Stimulated activated memory B cell treated with anti-CD40 and anti-IgM and Interleukin-4, amounts not matched to agents 10 μg/mL and 1 μg/mL and 100 μg/mL, for 72 hours (primary cell): Measurements from ENCODE around the gene PPFIA4.
"Not testable (repeated sequence)": the region's sequence is repeated elsewhere in the genome, so short reads cannot be mapped to it uniquely, and the experiment has no call there.

Experiments used
- ATAC-seq: fragments of 150-1000 bp; cut with Tn5 transposase; 2 replicates; pipeline ENCODE4 v1.10.0; 2021
- H3K27ac Mint-ChIP-seq: one replicate; pipeline ENCODE4 v1.8.0; 2022; ENCODE audit warnings: mild to moderate bottlenecking, mixed read lengths
- H3K27me3 Mint-ChIP-seq: one replicate; pipeline ENCODE4 v1.8.0; 2022; ENCODE audit warnings: mixed read lengths
- H3K36me3 Mint-ChIP-seq: one replicate; pipeline ENCODE4 v1.8.0; 2022; ENCODE audit warnings: mixed read lengths
- H3K4me1 Mint-ChIP-seq: one replicate; pipeline ENCODE4 v1.8.0; 2022; ENCODE audit warnings: mixed read lengths
- H3K4me3 Mint-ChIP-seq: one replicate; pipeline ENCODE4 v1.8.0; 2022; ENCODE audit warnings: mild to moderate bottlenecking, moderate library complexity, mixed read lengths
- H3K9me3 Mint-ChIP-seq: one replicate; pipeline ENCODE4 v1.8.0; 2022; ENCODE audit warnings: mixed read lengths

The PPFIA4 gene

GRCh38 chr1:203002951-203003350, 23.3 kb upstream of the PPFIA4 start:
- Mint-ChIP-seq H3K27me3 (no peaks in the 10 kb centered on the region), H3K9me3 (peaks cover 6% of the 10 kb centered on the region), H3K4me1 (peaks cover 33% of the 10 kb centered on the region), H3K27ac (no peak overlapping the region), H3K36me3 (peaks cover 4% of the 10 kb centered on the region), H3K4me3 (no peak overlapping the region)
- no peak for ATAC-seq

GRCh38 chr1:203005395-203006142, 20.7 kb upstream of the PPFIA4 start:
- Mint-ChIP-seq H3K36me3 (peaks cover 17% of the 10 kb centered on the region), H3K4me3 (peak overlapping the region; percentile 96), H3K27ac (peak overlapping the region; percentile 95), H3K4me1 (peaks cover 32% of the 10 kb centered on the region)
- H3K9me3 Mint-ChIP-seq, ATAC-seq, H3K27me3 Mint-ChIP-seq: not testable (repeated sequence)

GRCh38 chr1:203006948-203007871, 19.1 kb upstream of the PPFIA4 start, which contains the start of gene TMEM183A:
Gene TMEM183A, plus strand, starts transcription at chr1:203007374. Its CDS starts 92 bp downstream, at chr1:203007466.
- H3K4me1 Mint-ChIP-seq, result peaks cover 37% of the 10 kb centered on the region
- H3K9me3 Mint-ChIP-seq, result peaks cover 6% of the 10 kb centered on the region
- H3K4me3 Mint-ChIP-seq, result peak within 1 kb of the TSS; percentile 96
- ATAC-seq, result peak; percentile 97
- H3K27me3 Mint-ChIP-seq, result no peaks in the 10 kb centered on the region
- H3K27ac Mint-ChIP-seq, result peak within 1 kb of the TSS; percentile 95
- H3K36me3 Mint-ChIP-seq, result peaks cover 32% of the 10 kb centered on the region

GRCh38 chr1:203009185-203009584, 17.1 kb upstream of the PPFIA4 start:
- H3K4me1 Mint-ChIP-seq, result peaks cover 50% of the 10 kb centered on the region
- no peak overlapping the region for H3K4me3 Mint-ChIP-seq
- H3K9me3 Mint-ChIP-seq, result peaks cover 6% of the 10 kb centered on the region
- H3K27ac Mint-ChIP-seq, result no peak overlapping the region
- H3K27me3 Mint-ChIP-seq, result no peaks in the 10 kb centered on the region
- ATAC-seq, result no peak
- H3K36me3 Mint-ChIP-seq, result peaks cover 50% of the 10 kb centered on the region

GRCh38 chr1:203011582-203011981, 14.7 kb upstream of the PPFIA4 start:
- Mint-ChIP-seq H3K27ac (no peak overlapping the region), H3K4me1 (peaks cover 42% of the 10 kb centered on the region), H3K4me3 (no peak overlapping the region), H3K36me3 (peaks cover 63% of the 10 kb centered on the region), H3K27me3 (no peaks in the 10 kb centered on the region), H3K9me3 (no peaks in the 10 kb centered on the region)
- ATAC-seq, result no peak

GRCh38 chr1:203017061-203017460, 9.2 kb upstream of the PPFIA4 start:
- no peaks in the 10 kb centered on the region for H3K9me3 Mint-ChIP-seq
- H3K27ac Mint-ChIP-seq, result no peak overlapping the region
- peaks cover 74% of the 10 kb centered on the region for H3K36me3 Mint-ChIP-seq
- ATAC-seq, result no peak
- no peaks in the 10 kb centered on the region for H3K27me3 Mint-ChIP-seq
- no peak overlapping the region for H3K4me3 Mint-ChIP-seq
- H3K4me1 Mint-ChIP-seq, result peaks cover 19% of the 10 kb centered on the region

GRCh38 chr1:203017692-203018091, 8.6 kb upstream of the PPFIA4 start:
- Mint-ChIP-seq H3K4me1 (peaks cover 17% of the 10 kb centered on the region), H3K4me3 (no peak overlapping the region), H3K36me3 (peaks cover 68% of the 10 kb centered on the region), H3K27ac (no peak overlapping the region), H3K9me3 (no peaks in the 10 kb centered on the region), H3K27me3 (no peaks in the 10 kb centered on the region)
- ATAC-seq, result no peak

GRCh38 chr1:203022855-203023254, 3.4 kb upstream of the PPFIA4 start:
- H3K9me3 Mint-ChIP-seq, H3K4me1 Mint-ChIP-seq, H3K27me3 Mint-ChIP-seq, H3K4me3 Mint-ChIP-seq, H3K27ac Mint-ChIP-seq, ATAC-seq: not testable (repeated sequence)
- H3K36me3 Mint-ChIP-seq, result peaks cover 61% of the 10 kb centered on the region

GRCh38 chr1:203025686-203026030, 633 bp upstream of the PPFIA4 start:
- ATAC-seq, result no peak
- Mint-ChIP-seq H3K9me3 (peaks cover 5% of the 10 kb centered on the region), H3K36me3 (peaks cover 42% of the 10 kb centered on the region), H3K4me1 (peaks cover 10% of the 10 kb centered on the region), H3K27me3 (peaks cover 8% of the 10 kb centered on the region), H3K4me3 (peak overlapping the region; percentile 68), H3K27ac (peak overlapping the region; percentile 53)

- H3K9me3 Mint-ChIP-seq, result peaks cover 5% of the 10 kb centered on the region
- no peak overlapping the region for H3K27ac Mint-ChIP-seq
- H3K36me3 Mint-ChIP-seq, result peaks cover 29% of the 10 kb centered on the region
- H3K4me3 Mint-ChIP-seq, result peak overlapping the region; percentile 68
- peak; percentile 25 for ATAC-seq
- H3K4me1 Mint-ChIP-seq, result peaks cover 10% of the 10 kb centered on the region
- H3K27me3 Mint-ChIP-seq, result peaks cover 8% of the 10 kb centered on the region
Measured at GRCh38 chr1:203026666-203027663, 674 bp downstream of the PPFIA4 start.

- Mint-ChIP-seq H3K4me3 (no peak overlapping the region), H3K27me3 (peaks cover 8% of the 10 kb centered on the region), H3K4me1 (peaks cover 10% of the 10 kb centered on the region), H3K9me3 (peaks cover 5% of the 10 kb centered on the region), H3K27ac (no peak overlapping the region), H3K36me3 (peaks cover 27% of the 10 kb centered on the region)
- no peak for ATAC-seq
Measured at GRCh38 chr1:203028067-203028783, 1.9 kb downstream of the PPFIA4 start.

- H3K9me3 Mint-ChIP-seq, result peaks cover 5% of the 10 kb centered on the region
- peaks cover 21% of the 10 kb centered on the region for H3K36me3 Mint-ChIP-seq
- H3K27ac Mint-ChIP-seq, result no peak overlapping the region
- no peak for ATAC-seq
- peaks cover 10% of the 10 kb centered on the region for H3K4me1 Mint-ChIP-seq
- H3K4me3 Mint-ChIP-seq, result no peak overlapping the region
- peaks cover 13% of the 10 kb centered on the region for H3K27me3 Mint-ChIP-seq
Measured at GRCh38 chr1:203028784-203029553, 2.7 kb downstream of the PPFIA4 start.

GRCh38 chr1:203031467-203031866, 5.2 kb downstream of the PPFIA4 start:
- H3K4me3 Mint-ChIP-seq, result no peak overlapping the region
- no peaks in the 10 kb centered on the region for H3K4me1 Mint-ChIP-seq
- no peaks in the 10 kb centered on the region for H3K36me3 Mint-ChIP-seq
- peaks cover 23% of the 10 kb centered on the region for H3K27me3 Mint-ChIP-seq
- no peaks in the 10 kb centered on the region for H3K9me3 Mint-ChIP-seq
- H3K27ac Mint-ChIP-seq, result no peak overlapping the region
- ATAC-seq, result no peak
